HG03060 (cell line): ENCODE results near the gene TAOK2.

Source experiments
- ATAC-seq: cut with Tn5 transposase; IDR thresholded peaks from one replicate; pipeline ENCODE4 v1.9.1; 2021; ENCODE audit warnings: low read depth, moderate number of reproducible peaks; ENCODE audit not compliant: unreplicated experiment

The TAOK2 gene

DNA sequence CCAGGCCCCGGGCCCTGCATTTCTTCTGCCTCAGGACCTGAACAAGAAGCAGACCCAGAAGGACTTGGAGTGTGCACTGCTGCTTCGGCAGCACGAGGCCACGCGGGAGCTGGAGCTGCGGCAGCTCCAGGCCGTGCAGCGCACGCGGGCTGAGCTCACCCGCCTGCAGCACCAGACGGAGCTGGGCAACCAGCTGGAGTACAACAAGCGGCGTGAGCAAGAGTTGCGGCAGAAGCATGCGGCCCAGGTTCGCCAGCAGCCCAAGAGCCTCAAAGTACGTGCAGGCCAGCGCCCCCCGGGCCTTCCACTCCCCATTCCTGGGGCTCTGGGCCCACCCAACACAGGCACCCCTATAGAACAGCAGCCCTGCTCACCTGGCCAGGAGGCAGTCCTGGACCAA lies 12.6 kb downstream of the TAOK2 start:
- no peak for ATAC-seq

DNA sequence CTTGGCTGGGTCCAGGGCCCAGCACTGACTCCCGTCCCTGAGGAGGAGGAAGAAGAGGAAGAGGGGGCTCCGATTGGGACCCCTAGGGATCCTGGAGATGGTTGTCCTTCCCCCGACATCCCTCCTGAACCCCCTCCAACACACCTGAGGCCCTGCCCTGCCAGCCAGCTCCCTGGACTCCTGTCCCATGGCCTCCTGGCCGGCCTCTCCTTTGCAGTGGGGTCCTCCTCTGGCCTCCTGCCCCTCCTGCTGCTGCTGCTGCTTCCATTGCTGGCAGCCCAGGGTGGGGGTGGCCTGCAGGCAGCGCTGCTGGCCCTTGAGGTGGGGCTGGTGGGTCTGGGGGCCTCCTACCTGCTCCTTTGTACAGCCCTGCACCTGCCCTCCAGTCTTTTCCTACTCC lies 13.3 kb downstream of the TAOK2 start:
- no peak for ATAC-seq

DNA sequence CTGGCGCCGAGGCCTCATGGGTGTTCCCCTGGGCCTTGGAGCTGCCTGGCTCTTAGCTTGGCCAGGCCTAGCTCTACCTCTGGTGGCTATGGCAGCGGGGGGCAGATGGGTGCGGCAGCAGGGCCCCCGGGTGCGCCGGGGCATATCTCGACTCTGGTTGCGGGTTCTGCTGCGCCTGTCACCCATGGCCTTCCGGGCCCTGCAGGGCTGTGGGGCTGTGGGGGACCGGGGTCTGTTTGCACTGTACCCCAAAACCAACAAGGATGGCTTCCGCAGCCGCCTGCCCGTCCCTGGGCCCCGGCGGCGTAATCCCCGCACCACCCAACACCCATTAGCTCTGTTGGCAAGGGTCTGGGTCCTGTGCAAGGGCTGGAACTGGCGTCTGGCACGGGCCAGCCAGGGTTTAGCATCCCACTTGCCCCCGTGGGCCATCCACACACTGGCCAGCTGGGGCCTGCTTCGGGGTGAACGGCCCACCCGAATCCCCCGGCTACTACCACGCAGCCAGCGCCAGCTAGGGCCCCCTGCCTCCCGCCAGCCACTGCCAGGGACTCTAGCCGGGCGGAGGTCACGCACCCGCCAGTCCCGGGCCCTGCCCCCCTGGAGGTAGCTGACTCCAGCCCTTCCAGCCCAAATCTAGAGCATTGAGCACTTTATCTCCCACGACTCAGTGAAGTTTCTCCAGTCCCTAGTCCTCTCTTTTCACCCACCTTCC lies 13.9 kb downstream of the TAOK2 start:
- ATAC-seq, result no peak

DNA sequence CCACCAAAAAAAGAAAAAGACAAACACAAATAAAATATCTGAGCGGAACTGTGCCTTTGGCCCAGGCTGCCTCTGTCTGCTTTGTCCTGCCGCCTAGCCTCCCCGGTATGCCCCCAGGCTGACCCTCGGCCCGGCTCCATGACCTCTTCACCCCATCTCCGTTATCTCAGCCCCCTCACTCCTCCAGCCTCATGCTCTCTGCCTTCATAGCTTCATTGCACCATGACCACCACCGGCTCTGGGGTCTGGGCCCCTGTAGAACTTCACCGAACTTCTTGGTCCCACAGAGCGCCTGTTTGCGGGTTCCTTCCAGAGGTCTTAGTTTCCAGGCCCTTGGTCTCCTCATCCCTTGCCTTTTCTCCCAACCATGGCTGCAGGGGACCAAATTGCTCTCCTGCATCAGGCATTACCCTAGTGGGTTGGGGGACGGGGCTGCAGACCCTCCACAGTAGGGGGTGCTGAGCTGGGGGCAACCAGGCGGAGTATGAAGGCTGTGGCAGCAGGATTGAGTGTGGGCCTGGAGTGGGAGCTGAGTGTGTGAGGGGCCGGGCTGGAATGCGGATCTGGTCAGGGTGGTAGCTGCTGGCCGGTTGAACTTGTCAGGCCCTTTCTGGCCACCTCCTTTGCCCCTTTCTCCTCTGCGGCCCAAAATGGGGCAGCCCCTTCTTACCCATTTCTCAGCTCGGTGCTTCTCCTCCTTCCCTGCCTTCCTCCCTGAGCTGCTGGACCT lies 14.8 kb downstream of the TAOK2 start:
- ATAC-seq, result no peak

DNA sequence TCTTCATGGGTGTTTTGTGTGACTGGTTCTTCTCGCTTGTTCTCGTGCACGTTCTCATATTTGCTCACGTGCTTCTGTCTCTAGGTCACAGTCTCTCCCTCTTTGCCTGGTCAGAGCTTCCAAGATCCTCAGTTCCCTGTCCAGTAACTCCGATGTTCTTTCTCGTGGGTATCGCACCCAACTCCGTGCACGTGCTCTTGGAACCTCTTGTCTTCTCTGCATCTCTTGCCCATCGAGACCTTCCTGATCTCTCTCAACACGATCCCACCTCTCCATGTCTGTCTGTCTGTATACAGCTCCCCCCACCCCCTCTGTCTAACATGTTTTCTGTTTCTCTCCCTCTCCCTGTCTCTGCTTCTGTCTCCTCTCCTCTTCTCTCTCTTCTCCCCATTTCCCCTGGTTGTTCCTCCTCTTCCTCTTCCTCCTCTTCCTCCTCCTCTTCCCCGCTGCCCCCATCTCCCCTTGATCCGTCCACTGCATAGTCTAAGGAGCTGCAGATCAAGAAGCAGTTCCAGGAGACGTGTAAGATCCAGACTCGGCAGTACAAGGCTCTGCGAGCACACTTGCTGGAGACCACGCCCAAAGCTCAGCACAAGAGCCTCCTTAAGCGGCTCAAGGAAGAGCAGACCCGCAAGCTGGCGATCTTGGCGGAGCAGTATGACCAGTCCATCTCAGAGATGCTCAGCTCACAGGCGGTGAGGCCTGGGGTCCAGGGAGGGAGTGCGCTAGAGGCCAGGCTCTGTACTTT lies 15.6 kb downstream of the TAOK2 start:
- ATAC-seq, result no peak

DNA sequence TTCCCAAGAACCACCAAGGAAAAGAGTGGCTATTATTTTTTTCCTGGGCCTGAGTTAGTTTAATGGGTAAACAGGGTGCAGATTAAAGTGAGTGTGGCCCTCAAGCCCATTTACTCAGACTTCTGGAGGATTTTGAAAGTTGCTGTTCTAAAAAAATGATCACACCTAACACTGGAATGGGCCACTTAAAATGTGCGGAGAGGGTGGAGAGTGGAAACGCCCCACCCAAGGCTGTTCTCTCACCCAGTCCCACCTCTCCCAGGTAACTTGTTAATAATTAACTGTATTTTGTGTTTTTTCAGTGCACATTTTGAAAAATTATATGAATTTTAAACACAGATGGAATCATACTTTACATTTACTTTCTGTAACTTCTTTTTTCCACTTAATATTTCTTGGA lies 16.4 kb downstream of the TAOK2 start:
- ATAC-seq, result no peak

DNA sequence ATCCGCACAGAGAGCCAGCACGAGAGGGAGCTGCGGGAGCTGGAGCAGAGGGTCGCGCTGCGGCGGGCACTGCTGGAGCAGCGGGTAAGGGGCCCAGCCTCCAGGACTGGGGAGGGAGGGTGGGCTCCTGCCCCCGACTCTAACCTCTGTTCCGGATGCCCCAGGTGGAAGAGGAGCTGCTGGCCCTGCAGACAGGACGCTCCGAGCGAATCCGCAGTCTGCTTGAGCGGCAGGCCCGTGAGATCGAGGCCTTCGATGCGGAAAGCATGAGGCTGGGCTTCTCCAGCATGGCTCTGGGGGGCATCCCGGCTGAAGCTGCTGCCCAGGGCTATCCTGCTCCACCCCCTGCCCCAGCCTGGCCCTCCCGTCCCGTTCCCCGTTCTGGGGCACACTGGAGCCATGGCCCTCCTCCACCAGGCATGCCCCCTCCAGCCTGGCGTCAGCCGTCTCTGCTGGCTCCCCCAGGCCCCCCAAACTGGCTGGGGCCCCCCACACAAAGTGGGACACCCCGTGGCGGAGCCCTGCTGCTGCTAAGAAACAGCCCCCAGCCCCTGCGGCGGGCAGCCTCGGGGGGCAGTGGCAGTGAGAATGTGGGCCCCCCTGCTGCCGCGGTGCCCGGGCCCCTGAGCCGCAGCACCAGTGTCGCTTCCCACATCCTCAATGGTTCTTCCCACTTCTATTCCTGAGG lies 17.4 kb downstream of the TAOK2 start:
- ATAC-seq, result no peak

DNA sequence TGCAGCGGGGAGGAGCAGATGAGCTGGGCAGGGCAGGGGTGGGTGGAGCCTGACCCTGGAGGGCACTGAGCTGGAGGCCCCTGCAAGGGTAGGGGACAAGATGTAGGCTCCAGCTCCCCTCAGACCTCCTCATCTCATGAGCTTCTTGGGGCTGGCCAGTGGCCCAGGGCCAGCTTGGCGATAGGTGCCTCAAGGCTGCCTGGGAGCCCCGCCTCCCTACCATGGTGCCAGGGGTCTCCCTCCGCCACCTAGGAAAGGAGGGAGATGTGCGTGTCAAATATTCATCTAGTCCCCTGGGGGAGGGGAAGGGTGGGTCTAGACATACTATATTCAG lies 17.9 kb downstream of the TAOK2 start:
- no peak for ATAC-seq

DNA sequence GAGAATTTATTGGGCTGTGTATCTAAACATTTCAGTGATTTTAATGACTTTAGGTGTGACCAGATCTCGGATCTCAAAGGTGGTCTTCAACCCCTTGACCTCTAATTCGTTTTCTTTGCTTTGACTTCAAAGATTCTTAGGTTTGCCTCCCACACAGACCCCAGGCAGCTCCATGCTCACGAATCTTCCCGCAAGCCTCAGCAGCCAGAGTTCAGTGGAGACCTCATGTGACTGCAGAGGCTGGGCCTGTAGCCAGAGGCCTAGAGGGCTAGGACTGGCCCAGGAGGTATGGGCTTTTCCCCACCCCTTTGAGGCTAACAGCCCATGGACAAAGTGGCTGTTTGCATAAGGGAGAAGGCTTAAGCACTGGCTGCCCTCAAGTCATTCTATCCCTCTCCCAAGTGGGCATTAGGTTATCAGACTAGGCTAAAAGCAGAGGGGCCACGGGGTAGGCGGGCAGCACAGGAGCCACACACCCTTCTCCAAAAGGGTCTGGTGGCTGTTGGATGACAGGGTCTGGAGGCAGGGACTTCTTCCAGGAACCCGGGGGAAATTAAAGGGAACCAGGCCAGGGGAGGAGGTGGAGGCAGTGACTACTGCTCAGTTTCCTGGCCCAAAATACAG lies 18.8 kb downstream of the TAOK2 start:
- ATAC-seq, result no peak

DNA sequence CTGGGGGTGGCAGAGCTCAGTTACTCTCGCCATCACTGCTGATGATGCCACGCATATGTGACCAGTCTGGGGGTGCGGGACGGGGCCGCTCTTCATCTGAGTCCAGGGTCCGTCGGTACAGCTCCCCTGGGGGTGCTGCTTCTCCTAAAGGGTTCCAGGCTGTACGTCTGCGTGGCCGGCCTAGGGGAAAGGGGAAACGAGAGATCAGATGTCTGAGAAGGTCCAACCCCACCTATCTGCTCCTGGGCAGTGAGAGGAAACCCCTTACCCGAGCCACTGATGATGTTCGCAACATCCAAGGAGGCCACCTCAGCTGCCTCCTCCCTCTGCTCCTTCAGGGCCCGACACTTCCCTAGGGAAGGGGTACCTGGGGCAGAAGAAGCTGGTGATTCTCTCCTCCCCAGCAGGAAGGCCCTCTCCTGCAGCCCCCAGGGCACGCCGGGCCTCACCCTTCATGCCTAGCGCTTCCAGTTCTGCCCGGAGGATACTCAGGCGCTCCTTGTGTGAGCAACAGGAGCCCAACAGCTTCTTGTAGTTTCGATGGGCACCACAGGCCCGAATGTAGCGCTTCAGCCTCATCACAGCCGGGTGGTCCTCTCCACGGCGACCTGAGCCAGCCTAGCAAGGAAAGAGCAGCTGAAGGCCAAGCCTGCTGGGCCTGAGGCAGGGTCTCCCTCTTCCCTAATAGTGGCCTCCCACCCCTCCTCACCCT lies 19.7 kb downstream of the TAOK2 start:
- ATAC-seq, result no peak

DNA sequence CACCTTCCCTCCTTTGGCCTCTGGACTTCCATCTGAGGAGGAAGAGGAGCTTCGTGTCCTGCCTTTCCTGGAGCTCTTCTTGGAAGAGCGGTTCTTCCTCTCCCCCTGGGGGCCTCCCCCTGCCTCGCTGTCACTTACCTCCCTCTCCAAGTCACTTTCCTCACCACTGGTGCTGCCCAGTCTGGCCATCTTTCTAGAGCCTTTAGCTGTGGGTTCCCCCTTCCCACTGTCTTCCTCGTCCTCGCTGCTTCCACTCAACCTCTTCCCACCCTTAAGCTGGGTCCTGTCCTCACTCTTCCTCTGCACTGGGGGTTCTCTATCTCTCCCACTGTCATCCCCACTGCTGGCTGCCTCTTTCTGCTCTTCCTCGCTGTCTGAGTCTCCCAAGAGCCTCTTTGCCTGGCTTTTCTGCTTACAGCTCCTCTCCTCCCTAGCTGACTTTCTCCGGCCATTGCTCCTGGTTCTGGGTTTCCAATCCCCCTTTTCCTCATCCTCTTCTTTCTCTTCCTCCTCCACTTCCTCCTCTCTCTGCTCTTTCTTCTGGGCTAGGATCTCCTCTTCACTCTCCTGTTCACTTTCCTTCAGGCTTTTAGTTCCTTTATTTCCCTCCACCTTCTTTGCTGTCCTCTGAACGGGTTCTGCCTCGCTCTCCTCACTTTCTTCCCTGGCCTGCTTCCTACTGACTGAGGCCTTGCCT lies 20.4 kb downstream of the TAOK2 start:
- no peak for ATAC-seq

DNA sequence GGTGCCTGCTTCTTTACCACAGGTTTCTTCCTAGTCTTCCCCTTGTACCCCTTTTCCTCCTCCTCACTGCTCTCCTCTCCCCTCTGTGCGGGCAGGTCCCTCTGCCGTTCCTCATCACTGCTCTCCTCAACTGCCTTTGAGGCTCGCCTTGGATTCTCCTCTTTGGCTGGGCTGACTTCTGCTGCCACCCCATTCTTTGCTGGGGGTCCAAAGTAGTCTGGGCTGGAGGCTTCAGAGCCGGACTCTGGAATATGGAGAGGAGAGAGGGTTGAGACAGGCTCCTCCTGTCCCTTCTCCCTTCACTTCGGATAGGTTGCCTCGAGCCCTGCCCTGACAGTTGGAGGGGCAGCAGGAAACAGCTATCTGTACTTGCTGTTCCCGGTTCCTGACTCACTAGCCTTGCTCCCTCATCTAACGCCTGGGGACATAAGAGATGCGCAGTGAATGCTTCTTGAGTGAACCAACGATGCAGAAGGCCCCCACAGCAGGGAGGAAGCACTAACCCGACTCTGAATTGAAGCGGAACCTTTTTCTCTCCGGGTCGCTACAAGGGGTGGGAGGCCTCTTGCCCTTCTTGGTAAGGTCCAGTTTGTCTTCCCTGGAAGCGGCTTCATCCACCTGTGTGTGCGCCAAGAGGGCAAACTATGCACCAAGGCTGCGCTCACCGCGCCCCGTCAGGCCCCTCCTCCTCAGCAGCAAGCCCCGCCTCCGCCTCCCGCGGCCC lies 21.1 kb downstream of the TAOK2 start:
- no peak for ATAC-seq

DNA sequence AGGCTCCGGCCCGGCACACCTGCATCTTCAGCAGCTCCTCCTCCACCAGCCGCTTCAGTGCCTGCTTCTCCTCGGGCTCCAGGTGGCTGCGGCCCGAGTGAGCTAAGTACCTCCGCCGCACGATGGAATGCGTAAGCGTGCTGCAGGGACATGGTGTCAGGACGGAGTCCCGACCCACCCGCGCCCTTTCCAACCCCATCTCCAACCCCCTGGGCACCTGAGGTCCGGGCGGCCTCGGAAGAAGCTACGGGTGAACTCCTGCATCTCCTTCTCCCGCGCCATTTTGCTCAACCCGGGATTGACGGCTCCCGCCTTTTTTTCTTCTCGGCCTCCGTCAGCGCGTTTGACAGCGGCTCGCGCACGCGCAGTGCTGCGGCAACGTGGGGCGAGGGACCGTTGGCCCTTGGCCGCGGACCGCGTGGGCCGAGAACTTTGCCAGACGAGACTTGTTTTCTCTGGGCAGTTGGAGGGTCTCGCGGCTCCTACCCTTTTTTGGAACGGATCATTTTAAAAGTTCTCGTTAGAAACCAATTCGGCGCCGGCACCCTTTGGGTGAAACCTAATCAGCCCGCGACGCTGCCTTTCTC lies 21.7 kb downstream of the TAOK2 start, which contains the start of gene HIRIP3:
Gene HIRIP3 (minus strand): TSS at position 294 of the 587 bp plus-strand sequence. CDS start 12 bp downstream, at position 282.
- ATAC-seq, result peak; percentile 19

DNA sequence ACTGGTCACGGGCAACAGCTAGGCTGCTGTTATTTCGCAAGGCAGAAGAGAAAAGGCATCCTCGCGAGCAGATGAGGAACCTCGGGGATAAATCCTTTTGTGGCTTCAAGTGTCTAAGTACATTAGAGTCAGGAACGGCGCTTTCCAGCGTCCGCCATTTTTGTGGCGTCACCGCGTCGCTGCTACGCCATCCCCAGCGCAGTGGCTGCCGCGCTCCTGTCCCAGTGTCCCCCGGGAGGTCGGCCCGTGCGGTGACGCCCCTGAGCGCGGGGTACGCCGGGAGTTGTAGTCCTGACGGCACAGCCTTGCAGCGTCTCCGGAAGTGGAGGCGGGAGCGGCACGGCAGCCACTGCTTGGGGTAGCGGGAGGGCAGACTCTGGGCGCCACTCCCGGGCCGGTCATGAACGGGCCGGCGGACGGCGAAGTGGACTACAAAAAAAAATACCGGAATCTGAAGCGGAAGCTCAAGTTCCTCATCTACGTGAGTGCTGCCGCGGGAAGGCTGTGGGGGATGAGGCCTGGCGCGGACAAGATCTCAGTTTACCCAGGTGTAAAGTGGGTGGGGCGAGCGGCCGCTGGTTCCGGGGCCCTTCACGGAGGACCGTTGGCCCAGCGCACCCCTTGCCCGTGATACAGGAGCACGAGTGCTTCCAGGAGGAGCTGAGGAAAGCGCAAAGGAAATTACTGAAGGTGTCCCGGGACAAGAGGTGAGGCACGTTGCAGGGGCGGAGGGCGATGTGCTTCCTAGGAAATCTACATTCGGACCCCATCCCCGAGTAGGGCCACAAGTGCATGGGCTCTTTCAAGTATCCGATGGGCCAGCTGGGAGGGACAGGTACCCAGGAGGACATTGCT lies 22.5 kb downstream of the TAOK2 start, which contains the start of gene INO80E:
Gene INO80E (plus strand): TSS at position 331 of the 855 bp plus-strand sequence. CDS start 70 bp downstream, at position 401.
- peak; percentile 72 for ATAC-seq

DNA sequence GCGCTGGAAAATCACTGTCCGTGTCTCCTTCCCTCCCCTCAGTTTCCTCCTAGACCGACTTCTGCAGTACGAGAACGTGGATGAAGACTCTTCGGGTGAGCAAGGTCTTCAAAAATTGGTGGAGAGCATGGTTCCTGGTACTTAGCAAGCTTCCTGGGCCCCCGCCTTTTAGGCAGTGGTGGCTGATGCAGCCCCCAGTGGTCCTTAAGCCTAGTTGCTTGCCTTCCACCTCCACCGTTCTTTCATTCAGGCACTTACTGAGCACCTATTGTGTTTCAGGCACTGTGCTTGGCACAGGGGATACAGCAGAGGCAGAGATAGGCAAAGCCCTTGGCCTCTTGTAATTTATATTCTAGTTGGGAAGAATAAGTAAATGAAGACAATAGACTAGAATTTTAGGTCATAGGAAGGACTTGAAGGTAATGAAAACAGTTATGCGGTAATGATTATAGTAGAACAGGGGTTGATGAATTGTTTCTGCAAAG lies 23.1 kb downstream of the TAOK2 start:
- no peak for ATAC-seq

DNA sequence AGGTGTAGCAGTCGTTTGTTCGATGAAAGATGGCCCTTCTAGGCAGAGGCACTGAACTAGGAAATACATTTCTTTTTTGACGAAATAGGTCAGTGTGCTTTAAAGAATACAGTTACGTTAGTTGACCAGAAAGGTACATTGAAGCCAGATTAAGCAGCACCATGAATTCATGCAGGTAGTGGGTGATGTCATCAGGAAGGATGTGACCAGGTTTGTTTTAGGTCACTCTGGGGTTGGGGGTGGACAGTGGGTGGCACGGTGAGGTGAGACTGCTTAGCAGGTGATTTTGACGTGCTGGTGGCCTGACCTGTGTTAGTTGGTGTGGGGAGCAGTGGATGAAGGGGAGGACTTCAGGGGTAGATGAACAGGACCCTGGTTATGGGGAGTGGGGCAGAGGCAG lies 25.9 kb downstream of the TAOK2 start:
- ATAC-seq, result no peak
